H9 (cell line): Measurements from ENCODE around the gene ZNF746. TPM values are rescaled to one million over a fixed set of nuclear protein-coding genes. Genes with fewer than 3 reads are reported as not detected.

Experiments
- DNase-seq: peaks from one replicate; pipeline ENCODE4 v3.0.0-alpha.2; 2017
- H2AFZ ChIP-seq: one replicate; pipeline ENCODE4 v1.6.1; 2013; ENCODE audit warnings: mild to moderate bottlenecking, low read length, control low read depth, moderate library complexity
- H2AK5ac ChIP-seq: 2 replicates; pipeline ENCODE4 v1.6.1; 2013; ENCODE audit warnings: low read length, control low read depth, mixed read lengths; ENCODE audit not compliant: insufficient read length
- H2BK120ac ChIP-seq: one replicate; pipeline ENCODE4 v1.6.1; 2013; ENCODE audit warnings: low read depth, mild to moderate bottlenecking, low read length, control low read depth, inconsistent platforms; ENCODE audit not compliant: poor library complexity, severe bottlenecking
- H2BK12ac ChIP-seq: 2 replicates; pipeline ENCODE4 v1.6.1; 2013; ENCODE audit warnings: low read length, control low read depth, mixed read lengths, low read depth; ENCODE audit not compliant: insufficient read length
- H2BK15ac ChIP-seq: 2 replicates; pipeline ENCODE4 v1.6.1; 2013; ENCODE audit warnings: low read depth, low read length, control low read depth
- H2BK20ac ChIP-seq: one replicate; pipeline ENCODE4 v1.6.1; 2013; ENCODE audit warnings: low read depth, mild to moderate bottlenecking, low read length, control low read depth, inconsistent platforms; ENCODE audit not compliant: poor library complexity, severe bottlenecking
- H2BK5ac ChIP-seq: 2 replicates; pipeline ENCODE4 v1.6.1; 2013; ENCODE audit warnings: low read length, control low read depth, mixed read lengths; ENCODE audit not compliant: insufficient read length
- H3K14ac ChIP-seq: 2 replicates; pipeline ENCODE4 v1.6.1; 2013; ENCODE audit warnings: low read length, control low read depth; ENCODE audit not compliant: insufficient read depth
- H3K18ac ChIP-seq: 2 replicates; pipeline ENCODE4 v1.6.1; 2013; ENCODE audit warnings: low read depth, mild to moderate bottlenecking, mixed read lengths, low read length, control low read depth; ENCODE audit not compliant: insufficient read length
- H3K23ac ChIP-seq: 2 replicates; pipeline ENCODE4 v1.6.1; 2013; ENCODE audit warnings: low read length, control low read depth, mixed read lengths, low read depth; ENCODE audit not compliant: insufficient read length
- H3K23me2 ChIP-seq: 2 replicates; pipeline ENCODE4 v1.6.1; 2013; ENCODE audit warnings: low read depth, mild to moderate bottlenecking, mixed read lengths, low read length, control low read depth; ENCODE audit not compliant: insufficient read length, poor library complexity, severe bottlenecking
- H3K27ac ChIP-seq: 2 replicates; pipeline ENCODE4 v1.5.1; 2013; ENCODE audit warnings: low read length, control low read depth, mixed read lengths, low read depth; ENCODE audit not compliant: insufficient read length
- H3K27me3 ChIP-seq: 2 replicates; pipeline ENCODE4 v1.6.1; 2013; ENCODE audit warnings: low read length, control low read depth, inconsistent platforms; ENCODE audit not compliant: insufficient read depth
- H3K4ac ChIP-seq: 2 replicates; pipeline ENCODE4 v1.6.1; 2013; ENCODE audit warnings: low read depth, mild to moderate bottlenecking, control low read depth, inconsistent platforms, low read length, moderate library complexity
- H3K4me1 ChIP-seq: 2 replicates; pipeline ENCODE4 v1.6.1; 2013; ENCODE audit warnings: low read length, control low read depth, inconsistent platforms; ENCODE audit not compliant: insufficient read depth
- H3K4me2 ChIP-seq: 2 replicates; pipeline ENCODE4 v1.6.1; 2013; ENCODE audit warnings: low read length, control low read depth, mixed read lengths; ENCODE audit not compliant: insufficient read length, insufficient read depth
- H3K56ac ChIP-seq: 2 replicates; pipeline ENCODE4 v1.6.1; 2013; ENCODE audit warnings: low read depth, mild to moderate bottlenecking, mixed read lengths, low read length, control low read depth; ENCODE audit not compliant: insufficient read length
- H3K79me1 ChIP-seq: 2 replicates; pipeline ENCODE4 v1.6.1; 2013; ENCODE audit warnings: low read depth, mild to moderate bottlenecking, moderate library complexity, low read length, control low read depth, inconsistent platforms; ENCODE audit not compliant: insufficient read depth, poor library complexity, severe bottlenecking
- H3K79me2 ChIP-seq: 2 replicates; pipeline ENCODE4 v1.6.1; 2013; ENCODE audit warnings: low read length, control low read depth, inconsistent platforms; ENCODE audit not compliant: insufficient read depth
- H3K9ac ChIP-seq: 2 replicates; pipeline ENCODE4 v1.6.1; 2013; ENCODE audit warnings: low read length, control low read depth, mixed read lengths; ENCODE audit not compliant: insufficient read length; ENCODE audit errors: extremely low read depth
- H3K9me3 ChIP-seq: one replicate; pipeline ENCODE4 v1.6.1; 2013; ENCODE audit warnings: low read depth, low read length, inconsistent platforms; ENCODE audit not compliant: control insufficient read depth
- H3T11ph ChIP-seq: one replicate; pipeline ENCODE4 v1.6.1; 2013; ENCODE audit warnings: mild to moderate bottlenecking, low read length, control low read depth, inconsistent platforms
- H4K20me1 ChIP-seq: one replicate; pipeline ENCODE4 v1.6.1; 2013; ENCODE audit not compliant: control insufficient read depth, insufficient read length, insufficient read depth
- H4K5ac ChIP-seq: 2 replicates; pipeline ENCODE4 v1.6.1; 2013; ENCODE audit warnings: low read depth, mild to moderate bottlenecking, mixed read lengths, low read length, control low read depth; ENCODE audit not compliant: insufficient read length
- H4K8ac ChIP-seq: replicated peaks from 2 replicates; pipeline ENCODE4 v1.6.1; 2013; ENCODE audit warnings: low read length, control low read depth, mixed read lengths, low read depth; ENCODE audit not compliant: insufficient read length
- H4K91ac ChIP-seq: 2 replicates; pipeline ENCODE4 v1.6.1; 2013; ENCODE audit warnings: low read depth, mild to moderate bottlenecking, moderate library complexity, mixed read lengths, low read length, control low read depth; ENCODE audit not compliant: insufficient read length
- H3K27ac Mint-ChIP-seq, 3 experiments: 2 replicates in 2 of 3; 3 replicates in 1 of 3; pipeline ENCODE4 v1.8.0; 2020 to 2021; ENCODE audit warnings: mixed read lengths in 3 of 3, mild to moderate bottlenecking in 1 of 3, moderate library complexity in 1 of 3
- H3K27me3 Mint-ChIP-seq: 2 replicates; pipeline ENCODE4 v1.8.0; 2021; ENCODE audit warnings: low read depth, mild to moderate bottlenecking, moderate library complexity, mixed read lengths
- H3K36me3 Mint-ChIP-seq, 3 experiments: 2 replicates in 2 of 3; 3 replicates in 1 of 3; pipeline ENCODE4 v1.8.0; 2020 to 2021; ENCODE audit warnings: low read depth in 3 of 3, mixed read lengths in 3 of 3; ENCODE audit not compliant: insufficient read depth in 1 of 3
- H3K4me1 Mint-ChIP-seq, 2 experiments: 2 replicates each; pipeline ENCODE4 v1.8.0; 2020; ENCODE audit warnings: mixed read lengths in 2 of 2
- H3K4me3 Mint-ChIP-seq, 2 experiments: 2 replicates in 1 of 2; 3 replicates in 1 of 2; pipeline ENCODE4 v1.8.0; 2020 to 2021; ENCODE audit warnings: mild to moderate bottlenecking in 2 of 2, mixed read lengths in 2 of 2, moderate library complexity in 1 of 2
- H3K9me3 Mint-ChIP-seq, 2 experiments: 2 replicates in 1 of 2; 3 replicates in 1 of 2; pipeline ENCODE4 v1.8.0; 2020; ENCODE audit warnings: mild to moderate bottlenecking in 2 of 2, mixed read lengths in 2 of 2, moderate library complexity in 1 of 2
- WGBS: extraction: QIAGEN DNeasy Blood & Tissue Kit; methylation state at CpG from one replicate; pipeline ENCODE4 v1.1.7; 2013; ENCODE audit warnings: missing lambda C conversion rate, low lambda C conversion rate, mixed read lengths; ENCODE audit not compliant: insufficient read length; ENCODE audit errors: extremely low coverage; 5-methylcytosine and 5-hydroxymethylcytosine counted together
- total RNA-seq: library from RNA; stranded (reverse); gene quantifications from 2 replicates; pipeline ENCODE4 v1.2.1, GENCODE V29; 2021
- TF ChIP-seq, protein P1 (sequence below): fragments of 200-600 bp; sonication (generic); conservative IDR thresholded peaks from 3 replicates; pipeline ENCODE4 v1.8.0; 2021; ENCODE audit warnings: antibody characterized with exemption, mild to moderate bottlenecking

ZNF746 gene
- total RNA-seq, 1 experiment from 2014 or later, result 26.7 TPM

DNA sequence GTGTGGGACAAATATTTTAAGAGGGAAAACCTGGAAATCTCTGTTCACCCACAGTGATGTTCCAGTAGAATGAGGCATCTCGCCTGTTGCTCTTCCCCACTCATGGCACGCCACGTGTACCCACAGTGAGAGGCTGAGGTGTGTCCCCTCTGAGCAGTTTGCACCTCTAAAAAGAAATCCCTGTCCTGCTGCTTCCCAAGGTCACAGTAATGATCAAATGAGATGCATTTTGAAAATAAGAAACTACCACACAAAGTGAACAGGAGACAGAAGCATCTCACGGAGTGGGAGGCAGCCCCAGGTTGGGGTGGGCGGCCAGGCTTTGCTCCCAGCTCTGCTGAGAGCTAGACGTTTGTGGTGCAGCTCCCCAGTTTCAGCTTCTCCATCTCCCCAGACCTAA, 24.4 kb downstream of the ZNF746 start:
- Histone ChIP-seq H3K9ac (no peak overlapping the region), H3K9me3 (no peaks in the 10 kb centered on the region), H4K20me1 (no peaks in the 10 kb centered on the region), H3K27ac (no peak overlapping the region), H3K79me1 (no peaks in the 10 kb centered on the region), H4K8ac (no peak overlapping the region), H2BK12ac (no peak overlapping the region), H3K4me2 (no peak overlapping the region), H2BK5ac (no peak overlapping the region), H3K14ac (no peak overlapping the region), H3K18ac (no peak overlapping the region), H2BK120ac (no peak overlapping the region), H3K27me3 (no peaks in the 10 kb centered on the region), H3K23me2 (no peaks in the 10 kb centered on the region), H4K5ac (no peak overlapping the region), H3K79me2 (no peaks in the 10 kb centered on the region), H3K56ac (no peak overlapping the region), H3K23ac (no peak overlapping the region), H2BK15ac (no peak overlapping the region), H2AFZ (no peak overlapping the region), H3K4me1 (no peaks in the 10 kb centered on the region; the same call in 1 of the 2 replicates), H3T11ph (no peak overlapping the region), H2AK5ac (no peak overlapping the region), H2BK20ac (no peak overlapping the region), H4K91ac (no peak overlapping the region), H3K4ac (no peak overlapping the region)
- H3K36me3 Mint-ChIP-seq, result peaks cover 47 to 73% (median 58%) of the 10 kb centered on the region in 3 experiments
- no peak for DNase-seq
- H3K9me3 Mint-ChIP-seq, result peaks cover 6 to 19% of the 10 kb centered on the region in 2 experiments; a peak in 4 of 5 replicates
- TF ChIP-seq, protein P1, sequence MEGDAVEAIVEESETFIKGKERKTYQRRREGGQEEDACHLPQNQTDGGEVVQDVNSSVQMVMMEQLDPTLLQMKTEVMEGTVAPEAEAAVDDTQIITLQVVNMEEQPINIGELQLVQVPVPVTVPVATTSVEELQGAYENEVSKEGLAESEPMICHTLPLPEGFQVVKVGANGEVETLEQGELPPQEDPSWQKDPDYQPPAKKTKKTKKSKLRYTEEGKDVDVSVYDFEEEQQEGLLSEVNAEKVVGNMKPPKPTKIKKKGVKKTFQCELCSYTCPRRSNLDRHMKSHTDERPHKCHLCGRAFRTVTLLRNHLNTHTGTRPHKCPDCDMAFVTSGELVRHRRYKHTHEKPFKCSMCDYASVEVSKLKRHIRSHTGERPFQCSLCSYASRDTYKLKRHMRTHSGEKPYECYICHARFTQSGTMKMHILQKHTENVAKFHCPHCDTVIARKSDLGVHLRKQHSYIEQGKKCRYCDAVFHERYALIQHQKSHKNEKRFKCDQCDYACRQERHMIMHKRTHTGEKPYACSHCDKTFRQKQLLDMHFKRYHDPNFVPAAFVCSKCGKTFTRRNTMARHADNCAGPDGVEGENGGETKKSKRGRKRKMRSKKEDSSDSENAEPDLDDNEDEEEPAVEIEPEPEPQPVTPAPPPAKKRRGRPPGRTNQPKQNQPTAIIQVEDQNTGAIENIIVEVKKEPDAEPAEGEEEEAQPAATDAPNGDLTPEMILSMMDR, result no peak
- H3K4me3 Mint-ChIP-seq, result no peak overlapping the region
- WGBS, result no CpG with 5 or more reads among the region's 6 CpGs
- peak overlapping the region in 1 of 3 experiments; percentile 77; a peak in 1 of 7 replicates for H3K27ac Mint-ChIP-seq
- peaks cover 2% of the 10 kb centered on the region for H3K27me3 Mint-ChIP-seq
- peaks cover 8 to 9% of the 10 kb centered on the region in 2 experiments for H3K4me1 Mint-ChIP-seq
